A549 (cell line): ENCODE measurements around the gene UMODL1.

Experiments
- CBX8 ChIP-seq: fragments of 200-600 bp; sonication (generic); IDR thresholded peaks from 2 replicates; pipeline ENCODE4 v1.6.1; 2016
- CEBPB ChIP-seq, 2 experiments: fragments of >200 bp in 1 of 2; sonication (Bioruptor Twin) in 1 of 2; formaldehyde crosslinking in 1 of 2; IDR thresholded peaks; 2 replicates each; pipeline ENCODE4 v1.6.1; 2012 to 2016
- CTCF ChIP-seq: fragments of >200 bp; sonication (Bioruptor Twin); formaldehyde crosslinking; IDR thresholded peaks from 3 replicates; pipeline ENCODE4 v1.5.1; 2016
- HES2 ChIP-seq: fragments of >200 bp; sonication (Bioruptor Twin); formaldehyde crosslinking; IDR thresholded peaks from 2 replicates; pipeline ENCODE4 v1.6.1; 2016
- JUN ChIP-seq, 2 experiments: fragments of >200 bp; sonication (Bioruptor Twin); formaldehyde crosslinking; IDR thresholded peaks; 2 replicates in 1 of 2; 3 replicates in 1 of 2; pipeline ENCODE4 v1.6.1; 2016 to 2017
- JUNB ChIP-seq: fragments of >200 bp; sonication (Bioruptor Twin); formaldehyde crosslinking; IDR thresholded peaks from 2 replicates; pipeline ENCODE4 v1.6.1; 2016
- PHF8 ChIP-seq: fragments of 200-600 bp; sonication (generic); IDR thresholded peaks from 2 replicates; pipeline ENCODE4 v1.6.1; 2016; ENCODE audit warnings: low read depth, mild to moderate bottlenecking, antibody characterized with exemption, moderate library complexity, borderline replicate concordance
- POLR2A ChIP-seq: IDR thresholded peaks from 2 replicates; pipeline ENCODE4 v1.6.1; 2012; ENCODE audit warnings: mild to moderate bottlenecking, low read length
- RAD21 ChIP-seq, 2 experiments: fragments of >200 bp in 1 of 2; sonication (Bioruptor Twin) in 1 of 2; formaldehyde crosslinking in 1 of 2; IDR thresholded peaks in 1 of 2; conservative IDR thresholded peaks in 1 of 2; 2 replicates in 1 of 2; 3 replicates in 1 of 2; pipeline ENCODE4 v1.6.1; 2012 to 2018; ENCODE audit warnings: inconsistent platforms in 1 of 2
- REST ChIP-seq: fragments of 200-600 bp; sonication (generic); IDR thresholded peaks from 2 replicates; pipeline ENCODE4 v1.6.1; 2016; ENCODE audit warnings: antibody characterized with exemption, mild to moderate bottlenecking, moderate library complexity
- USF2 ChIP-seq: fragments of 450-650 bp; IDR thresholded peaks from 2 replicates; pipeline ENCODE4 v1.6.1; 2014; ENCODE audit warnings: antibody characterized with exemption

- TF ChIP-seq CTCF (no peak), POLR2A (no peak), USF2 (no peak), RAD21 (conservative IDR thresholded peaks at IDR 0.05 in 1 of 2, IDR thresholded peaks at IDR 0.05 in 1 of 2) (no peak), JUN (IDR thresholded peaks at IDR 0.05) (no peak), CBX8 (no peak), HES2 (no peak), JUNB (no peak), PHF8 (no peak), CEBPB (IDR thresholded peaks at IDR 0.05) (no peak), REST (no peak)
Measured at GRCh38 chr21:42088658-42089057, 17.5 kb downstream of the UMODL1 start.
